ENCODE results near the gene GUCY2D.

The GUCY2D gene

DNA sequence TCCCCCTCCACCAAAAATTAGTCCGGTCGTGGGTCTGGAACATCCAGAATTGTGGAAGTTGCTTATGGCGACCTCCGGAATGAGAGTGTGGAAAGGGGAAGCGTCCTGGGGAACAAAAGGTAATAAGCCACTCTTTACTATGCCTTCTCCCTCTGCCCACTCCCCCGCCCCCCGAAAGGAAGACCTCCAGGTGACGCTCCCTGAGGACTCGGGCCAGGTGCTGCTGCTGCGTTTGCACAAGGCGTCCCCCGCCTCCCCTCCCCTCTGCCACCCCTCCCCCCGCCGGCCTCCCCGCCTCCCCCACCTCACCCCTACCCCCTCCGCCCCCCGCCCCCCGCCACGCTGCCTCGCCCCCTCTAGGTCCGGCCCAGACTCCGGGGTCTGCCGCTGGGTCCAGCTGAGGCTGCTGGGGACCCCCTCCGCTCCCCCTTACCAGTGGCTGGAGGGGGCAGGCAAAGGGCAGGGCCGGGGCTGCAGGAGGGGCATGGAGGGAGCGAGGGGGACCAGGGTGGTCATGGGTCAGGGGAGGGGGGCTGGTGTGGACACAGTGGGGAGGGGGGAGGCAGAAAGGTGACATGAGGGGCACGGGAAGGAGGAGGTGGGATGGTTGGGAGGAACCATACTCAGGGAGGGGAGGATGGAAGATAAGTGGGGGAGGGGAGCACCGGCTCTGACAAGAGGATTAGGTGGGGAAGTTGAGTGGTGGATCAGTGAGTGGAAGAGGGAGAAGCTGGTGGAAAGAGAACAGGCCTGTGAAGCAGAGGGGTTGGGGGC lies 61.5 kb downstream of the GUCY2D start:
- no peak overlapping the region for H3K9ac ChIP-seq (ENCODE audit: low read length)
- H3K4me1 ChIP-seq (ENCODE audit: control insufficient read depth, low read depth, low read length), result peaks cover 23% of the 10 kb centered on the region
- H3K4me3 ChIP-seq (ENCODE audit: low read length), result peak overlapping the region; percentile 55
- peaks cover 68% of the 10 kb centered on the region for H3K27me3 ChIP-seq (ENCODE audit: control insufficient read depth, insufficient read depth, low read length)
- no peaks in the 10 kb centered on the region for H3K36me3 ChIP-seq (ENCODE audit: control insufficient read depth, low read depth, low read length)
- H3K9me3 ChIP-seq (ENCODE audit: control insufficient read depth, low read depth, low read length), result no peaks in the 10 kb centered on the region
- no peak overlapping the region for H3K27ac ChIP-seq (ENCODE audit: low read length)

DNA sequence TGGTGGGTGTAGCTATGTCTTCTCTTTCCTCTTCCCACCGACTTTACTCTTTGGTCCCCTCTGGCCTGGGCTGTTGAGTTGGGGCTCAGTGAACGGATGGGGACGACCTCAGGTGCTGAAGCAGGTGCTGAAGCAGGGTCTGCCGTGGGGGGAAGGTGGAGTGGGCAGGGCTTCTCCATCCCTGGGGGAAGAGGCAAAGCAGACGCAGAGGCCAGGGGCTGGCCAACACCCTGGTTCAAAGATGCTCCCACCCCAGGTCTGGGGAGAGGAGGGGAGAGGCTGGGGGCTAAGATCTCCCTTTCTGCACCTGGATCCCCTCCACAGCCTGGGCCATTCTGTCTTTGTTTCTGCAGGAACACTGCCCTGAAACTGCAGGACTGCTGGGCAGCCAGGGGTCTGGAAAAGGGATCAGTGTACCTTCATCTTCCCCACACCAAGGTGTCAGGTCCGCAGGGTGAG lies 62.2 kb downstream of the GUCY2D start:
- Histone ChIP-seq H3K27me3 (ENCODE audit: control insufficient read depth, insufficient read depth, low read length) (peaks cover 62% of the 10 kb centered on the region), H3K4me1 (ENCODE audit: control insufficient read depth, low read depth, low read length) (peaks cover 23% of the 10 kb centered on the region), H3K27ac (ENCODE audit: low read length) (no peak overlapping the region), H3K4me3 (ENCODE audit: low read length) (no peak overlapping the region), H3K9ac (ENCODE audit: low read length) (no peak overlapping the region), H3K9me3 (ENCODE audit: control insufficient read depth, low read depth, low read length) (no peaks in the 10 kb centered on the region), H3K36me3 (ENCODE audit: control insufficient read depth, low read depth, low read length) (no peaks in the 10 kb centered on the region)

DNA sequence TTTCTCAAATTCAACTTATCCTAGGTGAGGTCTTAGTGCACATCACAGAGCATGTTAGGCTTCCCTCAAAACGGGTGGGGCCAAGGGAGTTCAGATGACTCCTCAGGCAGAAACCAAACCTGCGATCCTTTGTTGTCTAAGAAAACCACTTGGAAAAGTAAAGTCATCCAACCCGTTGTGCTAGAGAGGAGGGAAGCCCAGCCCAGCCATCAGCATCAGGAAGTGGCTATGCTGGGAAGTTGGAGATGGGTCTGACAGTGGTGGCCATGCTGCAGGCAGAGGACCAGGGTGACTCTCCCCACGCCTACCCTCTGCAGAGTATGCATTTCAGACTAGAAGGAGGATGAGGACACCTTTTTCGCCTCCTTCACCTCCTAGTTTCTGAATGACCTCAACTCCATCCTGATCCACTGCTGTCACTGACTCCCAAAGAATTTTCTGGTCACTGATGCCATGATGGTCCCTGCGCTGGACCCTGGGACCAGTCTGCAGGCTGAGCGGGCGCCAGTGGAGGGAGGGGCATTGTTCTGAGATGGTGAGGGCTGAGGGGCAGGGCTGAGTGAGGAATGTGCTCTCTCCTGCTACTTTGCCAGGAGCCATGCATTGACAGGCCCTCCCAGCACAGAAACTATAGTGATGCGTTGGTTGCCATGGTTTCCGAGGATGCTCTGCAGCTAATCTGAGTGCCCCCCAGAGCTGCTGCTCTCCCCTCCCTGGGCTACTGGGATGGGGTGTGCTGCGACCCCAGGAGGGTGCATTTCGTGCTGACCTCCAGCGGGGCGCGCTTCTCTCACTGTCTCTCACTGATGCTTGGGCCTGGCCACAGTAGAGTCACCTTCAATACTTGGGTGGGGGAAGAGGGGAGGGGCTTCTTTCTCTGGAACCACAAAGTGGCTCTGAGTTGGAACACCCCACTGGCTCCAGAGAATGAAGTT lies 64.7 kb downstream of the GUCY2D start:
- Histone ChIP-seq H3K4me1 (ENCODE audit: control insufficient read depth, low read depth, low read length) (peaks cover 16% of the 10 kb centered on the region), H3K9ac (ENCODE audit: low read length) (no peak overlapping the region), H3K9me3 (ENCODE audit: control insufficient read depth, low read depth, low read length) (no peaks in the 10 kb centered on the region), H3K27me3 (ENCODE audit: control insufficient read depth, insufficient read depth, low read length) (peaks cover 56% of the 10 kb centered on the region), H3K4me3 (ENCODE audit: low read length) (no peak overlapping the region), H3K36me3 (ENCODE audit: control insufficient read depth, low read depth, low read length) (no peaks in the 10 kb centered on the region), H3K27ac (ENCODE audit: low read length) (no peak overlapping the region)

DNA sequence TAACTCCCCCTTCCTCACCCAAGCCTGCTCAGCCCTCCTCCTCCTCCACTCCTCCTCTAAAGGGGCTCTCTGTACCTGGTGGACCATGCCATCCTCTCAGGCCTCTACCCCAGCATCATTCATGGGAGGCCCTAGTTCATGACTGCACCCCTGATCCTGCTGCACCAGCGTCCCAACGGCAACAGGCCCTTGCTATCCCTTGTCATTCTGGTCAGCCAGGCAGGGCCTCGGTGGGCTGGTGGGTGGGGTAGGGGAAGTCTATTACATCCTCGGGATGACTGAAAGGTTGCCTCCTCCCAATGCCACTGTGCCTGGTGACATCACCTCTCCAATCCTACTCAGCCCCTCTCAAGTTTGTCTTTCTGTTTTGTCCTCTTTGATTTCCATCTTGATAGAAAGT lies 65.4 kb downstream of the GUCY2D start:
- no peak overlapping the region for H3K4me3 ChIP-seq (ENCODE audit: low read length)
- no peaks in the 10 kb centered on the region for H3K9me3 ChIP-seq (ENCODE audit: control insufficient read depth, low read depth, low read length)
- no peak overlapping the region for H3K27ac ChIP-seq (ENCODE audit: low read length)
- peaks cover 56% of the 10 kb centered on the region for H3K27me3 ChIP-seq (ENCODE audit: control insufficient read depth, insufficient read depth, low read length)
- H3K4me1 ChIP-seq (ENCODE audit: control insufficient read depth, low read depth, low read length), result peaks cover 9% of the 10 kb centered on the region
- H3K36me3 ChIP-seq (ENCODE audit: control insufficient read depth, low read depth, low read length), result no peaks in the 10 kb centered on the region
- no peak overlapping the region for H3K9ac ChIP-seq (ENCODE audit: low read length)

DNA sequence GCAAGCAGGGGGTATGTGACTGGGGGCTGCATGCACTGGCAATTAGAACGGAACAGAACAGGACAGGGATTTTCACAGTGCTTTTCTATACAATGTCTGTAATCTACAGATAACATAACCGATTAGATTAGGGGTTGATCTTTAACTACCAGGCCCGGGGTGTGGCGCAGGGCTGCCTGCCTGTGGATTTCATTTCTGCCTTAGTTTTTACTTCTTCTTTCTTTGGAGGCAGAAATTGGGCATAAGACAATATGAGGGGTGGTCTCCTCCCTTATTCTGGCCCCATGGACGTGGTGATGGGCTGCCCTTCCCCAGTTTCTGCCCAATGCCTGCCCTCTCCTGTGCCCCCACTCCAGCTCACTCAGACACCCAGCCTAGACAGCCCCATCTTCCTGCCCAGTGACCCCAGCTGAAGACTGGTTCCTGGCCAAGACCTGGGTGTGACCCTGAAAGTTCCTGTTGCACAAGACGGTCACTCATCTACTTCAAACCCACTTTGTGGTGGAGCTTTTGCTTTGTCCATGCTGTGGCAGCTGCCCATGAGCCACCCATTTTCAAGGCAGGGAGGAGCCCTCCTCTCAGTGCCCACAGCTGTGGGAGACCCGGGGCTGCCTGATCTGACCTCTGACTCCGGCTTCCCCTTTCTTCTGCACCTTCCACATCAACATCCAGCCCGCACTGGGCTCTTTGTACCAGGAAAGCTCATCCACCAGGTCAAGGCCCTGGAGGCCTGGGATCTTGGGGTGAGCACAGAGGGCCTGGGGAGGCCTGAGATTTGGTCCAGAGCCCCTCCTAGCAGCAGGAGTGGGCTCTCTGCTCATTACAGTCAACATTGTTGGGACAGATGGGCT lies 66.5 kb downstream of the GUCY2D start:
- Histone ChIP-seq H3K9ac (ENCODE audit: low read length) (no peak overlapping the region), H3K4me3 (ENCODE audit: low read length) (no peak overlapping the region), H3K9me3 (ENCODE audit: control insufficient read depth, low read depth, low read length) (no peaks in the 10 kb centered on the region), H3K36me3 (ENCODE audit: control insufficient read depth, low read depth, low read length) (no peaks in the 10 kb centered on the region), H3K27ac (ENCODE audit: low read length) (no peak overlapping the region), H3K27me3 (ENCODE audit: control insufficient read depth, insufficient read depth, low read length) (peaks cover 57% of the 10 kb centered on the region), H3K4me1 (ENCODE audit: control insufficient read depth, low read depth, low read length) (peaks cover 5% of the 10 kb centered on the region)

DNA sequence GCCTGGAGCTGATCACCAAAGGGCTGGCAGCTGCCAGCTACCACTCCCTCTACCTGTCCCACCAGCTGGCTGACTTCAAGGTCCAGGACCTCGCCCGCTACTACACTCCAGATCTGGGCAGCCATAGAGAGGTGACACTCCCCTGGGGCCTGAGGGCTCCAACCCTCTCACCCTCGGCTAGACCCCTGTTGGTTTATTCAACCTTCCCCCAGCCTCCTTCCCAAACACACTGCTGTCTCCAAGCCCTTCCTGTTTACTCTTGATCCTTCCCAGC lies 67.1 kb downstream of the GUCY2D start:
- Histone ChIP-seq H3K27me3 (ENCODE audit: control insufficient read depth, insufficient read depth, low read length) (peaks cover 60% of the 10 kb centered on the region), H3K4me3 (ENCODE audit: low read length) (no peak overlapping the region), H3K9me3 (ENCODE audit: control insufficient read depth, low read depth, low read length) (no peaks in the 10 kb centered on the region), H3K4me1 (ENCODE audit: control insufficient read depth, low read depth, low read length) (peaks cover 5% of the 10 kb centered on the region), H3K36me3 (ENCODE audit: control insufficient read depth, low read depth, low read length) (no peaks in the 10 kb centered on the region), H3K9ac (ENCODE audit: low read length) (no peak overlapping the region), H3K27ac (ENCODE audit: low read length) (no peak overlapping the region)
